ENCODE data around the gene SLC38A1.
"Not testable (repeated sequence)": the region's sequence is repeated elsewhere in the genome, so short reads cannot be mapped to it uniquely, and the experiment has no call there.

SLC38A1 gene

DNA sequence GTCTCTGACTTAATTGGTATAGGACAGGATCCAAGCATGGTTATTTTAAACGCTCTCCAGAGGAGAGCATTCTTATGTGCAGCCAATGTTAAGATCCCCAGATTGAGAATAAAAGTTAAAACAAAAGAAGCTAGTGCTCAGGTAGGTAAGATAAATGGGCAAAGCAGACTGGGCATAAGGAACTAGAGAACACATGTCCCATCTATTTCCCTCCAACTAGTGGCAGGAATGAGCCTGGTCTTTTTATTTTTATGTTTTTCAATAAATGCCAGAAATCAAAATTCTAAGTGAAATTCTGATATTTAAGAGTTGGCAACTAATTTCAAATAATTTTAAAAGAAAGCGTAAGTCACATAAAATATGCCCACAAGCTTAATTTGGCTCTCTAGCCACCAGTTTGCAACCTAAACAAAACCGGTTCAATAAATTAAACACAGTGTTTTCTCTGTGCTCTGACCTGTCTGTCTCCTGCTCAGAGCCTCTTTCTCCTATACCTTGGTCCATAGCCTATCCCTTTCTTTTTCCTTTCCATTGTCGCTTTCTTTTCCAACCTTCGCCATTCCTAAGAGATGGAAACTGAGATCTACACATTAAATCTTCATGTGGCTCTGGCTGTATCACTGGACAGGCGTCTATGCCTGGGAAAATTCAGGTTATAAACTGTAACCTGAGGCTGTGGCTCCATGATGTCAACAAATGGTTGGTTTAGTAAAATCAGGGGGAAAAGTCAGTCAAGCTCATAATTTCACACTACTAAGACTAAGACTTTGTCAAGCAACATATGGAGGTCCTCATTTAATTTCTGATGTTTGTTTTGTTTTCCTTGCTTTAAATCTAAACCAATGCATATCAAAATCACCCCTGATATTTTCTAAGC, 5.5 kb downstream of the SLC38A1 start:
- no peak for DNase-seq

DNA sequence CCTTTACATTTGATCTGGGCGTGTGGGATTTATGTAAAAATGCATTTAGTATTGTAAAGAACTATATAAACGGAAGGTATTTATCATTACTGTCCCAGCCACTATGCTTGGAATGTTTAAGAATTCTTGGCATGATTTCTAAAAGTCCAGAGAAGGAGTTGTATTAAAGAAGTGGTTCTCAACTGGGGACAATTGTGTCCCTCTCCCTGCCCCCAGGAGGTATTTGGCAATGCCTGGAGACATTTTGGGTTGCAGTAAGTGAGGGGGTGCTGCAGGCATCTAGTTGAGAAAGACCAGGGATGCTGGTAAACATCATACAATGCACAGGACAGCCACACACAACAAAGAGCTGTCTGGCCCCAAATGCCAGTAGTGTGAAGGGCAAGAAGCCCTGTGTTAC, 7.2 kb downstream of the SLC38A1 start:
- no peak for DNase-seq

DNA sequence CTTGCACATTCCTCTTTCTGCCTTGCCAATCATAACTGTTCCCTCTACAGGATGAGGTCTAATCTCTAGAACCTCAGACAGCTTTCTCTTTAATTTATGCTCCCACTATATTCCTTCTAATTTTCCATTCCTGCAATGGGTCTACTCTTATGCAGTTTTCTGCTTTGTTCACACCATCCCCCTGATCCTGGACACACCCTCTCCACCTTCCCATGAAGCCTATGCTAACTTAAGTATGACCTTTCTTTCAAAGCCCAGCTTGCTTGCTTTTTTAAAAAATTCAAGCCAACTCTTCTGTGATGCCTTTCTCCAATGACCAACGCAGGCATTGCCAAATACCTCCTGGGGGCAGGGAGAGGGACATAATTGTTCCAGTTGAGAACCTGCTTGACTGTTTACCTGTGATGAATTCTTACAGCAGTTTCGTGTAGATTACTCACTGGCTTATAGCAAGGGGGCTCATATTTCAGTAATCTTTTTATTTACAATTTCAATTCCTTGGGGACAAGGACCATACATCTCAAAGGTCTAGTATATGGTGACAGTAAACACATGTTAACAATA, 7.8 kb downstream of the SLC38A1 start:
- no peak for DNase-seq

DNA sequence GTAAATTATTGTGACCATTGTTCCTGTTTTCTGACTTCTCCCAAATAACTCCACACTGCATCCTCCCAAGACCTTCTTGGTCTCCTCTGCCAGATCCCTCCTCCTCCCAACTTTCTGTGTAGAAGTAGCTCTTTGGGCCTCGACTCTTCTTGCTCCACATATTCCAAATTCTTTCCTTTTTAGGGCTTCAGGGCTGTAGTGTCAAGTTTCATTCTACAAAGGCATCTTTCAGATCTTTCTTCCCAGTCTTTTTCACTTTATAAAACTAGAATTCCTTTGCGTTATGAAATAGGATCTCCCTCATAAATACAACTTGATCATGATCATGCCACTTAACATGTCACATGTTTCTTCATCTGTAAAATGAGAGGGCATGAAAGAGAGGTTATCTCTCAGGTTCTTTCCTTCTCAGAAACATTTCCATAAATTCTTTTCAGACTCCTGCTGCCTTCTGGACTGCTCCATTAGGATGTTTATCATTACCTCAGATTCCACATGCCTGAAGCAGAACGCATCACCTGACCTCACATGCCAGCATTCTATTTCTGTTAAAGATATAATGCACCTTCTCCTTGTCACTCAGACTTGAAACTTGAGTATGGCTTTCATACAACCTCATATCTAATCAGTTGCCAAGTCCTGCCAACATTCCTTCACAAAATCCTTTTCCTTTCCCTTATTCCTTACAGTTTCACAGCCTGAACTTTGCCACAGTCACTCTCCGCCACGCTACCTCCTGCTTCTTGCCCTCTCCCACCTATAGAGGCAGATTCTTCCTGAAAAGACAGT, 8.5 kb downstream of the SLC38A1 start:
- no peak for DNase-seq

DNA sequence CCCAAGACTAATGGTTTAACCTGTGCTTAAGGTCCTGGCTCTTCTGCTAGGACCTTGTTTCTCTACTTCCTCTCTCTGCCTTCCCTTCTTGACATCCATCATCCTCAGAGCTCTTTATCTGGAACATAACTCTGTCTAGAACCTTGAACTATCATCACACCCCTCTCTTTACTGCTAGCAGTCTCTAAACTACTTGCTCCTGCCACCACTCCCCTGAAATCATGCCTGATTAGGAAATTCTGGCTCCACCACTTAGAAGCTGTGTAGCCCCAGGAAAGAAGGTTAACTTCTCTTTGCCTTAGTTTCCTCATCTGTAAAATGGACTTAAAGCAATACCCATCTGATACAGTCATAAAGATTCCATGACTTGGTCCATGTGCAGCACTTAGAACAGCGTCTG, 9.1 kb downstream of the SLC38A1 start:
- no peak for DNase-seq

DNA sequence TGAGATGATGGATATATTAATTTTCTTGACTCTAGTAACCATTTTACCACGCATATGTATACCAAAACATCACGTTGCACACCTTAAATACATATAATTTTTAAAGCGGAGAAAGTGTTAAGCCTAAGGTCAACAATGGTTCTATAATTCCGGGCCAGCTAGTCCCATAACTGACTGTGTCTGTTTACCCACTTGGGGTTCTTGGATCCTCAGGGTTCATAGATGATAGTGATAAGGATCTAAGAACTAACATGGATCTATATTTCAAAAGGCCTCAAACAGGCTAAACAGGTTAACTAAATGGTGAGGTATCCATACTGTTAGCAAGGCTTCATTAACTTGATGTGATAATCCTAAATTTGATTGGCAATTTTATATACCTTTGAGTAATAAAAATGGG, 9.8 kb downstream of the SLC38A1 start:
- no peak for DNase-seq

DNA sequence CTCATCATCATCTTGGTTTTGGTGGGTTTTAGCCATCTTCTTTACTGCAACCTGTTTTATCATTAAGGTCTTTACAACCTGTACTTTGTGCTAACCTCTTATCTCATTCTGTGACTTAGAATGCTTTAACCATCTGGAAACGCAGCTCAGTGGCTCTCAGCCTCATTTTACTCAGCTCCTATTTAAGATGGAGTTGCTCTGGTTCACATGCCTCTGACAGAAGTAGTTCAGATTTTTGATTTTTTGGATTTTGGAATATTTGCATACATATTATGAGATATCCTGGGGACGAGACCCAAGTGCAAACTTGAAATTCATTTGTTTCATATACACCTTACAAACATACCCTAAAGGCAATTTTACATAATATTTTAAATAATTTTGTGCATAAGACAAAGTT, 10.7 kb downstream of the SLC38A1 start:
- DNase-seq: no peak

DNA sequence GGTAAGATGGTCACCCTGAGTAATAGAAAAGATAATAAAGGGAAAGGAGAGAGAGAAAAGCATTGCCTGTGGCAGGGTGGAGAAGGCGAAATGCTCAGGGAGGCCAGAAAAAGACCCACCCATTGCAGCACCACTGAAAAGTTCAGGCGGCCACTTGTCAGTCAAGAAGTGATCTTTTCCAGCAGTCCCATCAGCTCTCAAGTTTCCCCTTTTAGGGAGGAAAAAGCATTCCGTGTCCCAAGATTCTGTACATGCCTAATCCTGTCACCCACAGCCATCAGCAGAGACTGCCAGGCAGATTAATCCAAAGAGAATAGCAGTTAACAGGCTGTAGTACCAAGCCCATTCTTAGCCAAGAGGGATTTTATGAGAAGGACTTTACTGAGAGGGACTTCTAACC, 11.9 kb downstream of the SLC38A1 start:
- no peak for DNase-seq

DNA sequence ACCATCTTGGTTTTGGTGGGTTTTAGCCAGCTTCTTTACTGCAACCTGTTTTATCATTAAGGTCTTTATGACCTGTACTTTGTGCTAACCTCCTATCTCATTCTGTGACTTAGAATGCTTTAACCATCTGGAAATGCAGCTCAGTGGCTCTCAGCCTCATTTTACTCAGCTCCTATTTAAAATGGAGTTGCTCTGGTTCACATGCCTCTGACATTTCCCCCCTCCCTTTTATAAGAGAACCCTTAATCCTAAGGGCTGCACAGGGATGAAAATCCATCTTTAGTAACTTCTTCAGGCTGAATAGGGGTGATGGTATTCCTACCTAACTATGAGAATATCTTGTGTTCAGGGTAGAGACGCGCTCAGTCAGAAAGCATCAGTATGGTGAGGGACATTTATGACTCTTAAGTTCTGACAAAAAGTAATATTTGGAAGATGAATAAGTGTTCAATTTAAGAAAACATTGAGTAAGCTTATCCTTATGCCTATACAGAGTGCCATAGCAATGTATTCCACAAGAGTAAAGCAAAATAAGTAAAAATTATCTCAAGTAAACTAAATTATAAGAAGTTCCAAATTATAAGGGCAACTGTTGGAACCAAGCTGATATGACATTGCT, 15.2 kb downstream of the SLC38A1 start:
- no peak for DNase-seq

DNA sequence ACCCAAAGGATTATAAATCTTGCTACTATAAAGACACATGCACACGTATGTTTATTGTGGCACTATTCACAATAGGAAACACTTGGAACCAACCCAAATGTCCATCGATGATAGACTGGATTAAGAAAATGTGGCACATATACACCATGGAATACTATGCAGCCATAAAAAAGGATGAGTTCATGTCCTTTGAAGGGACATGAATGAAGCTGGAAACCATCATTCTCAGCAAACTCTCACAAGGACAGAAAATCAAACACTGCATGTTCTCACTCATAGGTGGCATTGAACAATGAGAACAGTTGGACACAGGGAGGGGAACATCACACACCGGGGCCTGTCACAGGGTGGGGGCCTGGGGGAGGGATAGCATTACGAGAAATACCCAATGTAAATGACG, 16.8 kb downstream of the SLC38A1 start:
- not testable (repeated sequence) for DNase-seq

DNA sequence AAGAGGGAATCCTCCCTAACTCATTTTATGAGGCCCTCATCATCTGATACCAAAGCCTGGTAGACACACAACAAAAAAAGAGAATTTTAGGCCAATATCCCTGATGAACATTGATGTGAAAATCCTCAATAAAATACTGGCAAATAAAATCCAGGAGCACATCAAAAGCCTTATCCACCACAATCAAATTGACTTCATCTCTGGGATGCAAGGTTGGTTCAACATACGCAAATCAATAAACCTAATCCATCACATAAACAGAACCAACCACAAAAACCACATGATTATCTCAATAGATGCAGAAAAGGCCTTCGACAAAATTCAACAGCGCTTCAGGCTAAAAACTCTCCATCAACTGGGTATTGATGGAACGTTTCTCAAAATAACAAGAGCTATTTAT, 18.9 kb downstream of the SLC38A1 start:
- DNase-seq: not testable (repeated sequence)

DNA sequence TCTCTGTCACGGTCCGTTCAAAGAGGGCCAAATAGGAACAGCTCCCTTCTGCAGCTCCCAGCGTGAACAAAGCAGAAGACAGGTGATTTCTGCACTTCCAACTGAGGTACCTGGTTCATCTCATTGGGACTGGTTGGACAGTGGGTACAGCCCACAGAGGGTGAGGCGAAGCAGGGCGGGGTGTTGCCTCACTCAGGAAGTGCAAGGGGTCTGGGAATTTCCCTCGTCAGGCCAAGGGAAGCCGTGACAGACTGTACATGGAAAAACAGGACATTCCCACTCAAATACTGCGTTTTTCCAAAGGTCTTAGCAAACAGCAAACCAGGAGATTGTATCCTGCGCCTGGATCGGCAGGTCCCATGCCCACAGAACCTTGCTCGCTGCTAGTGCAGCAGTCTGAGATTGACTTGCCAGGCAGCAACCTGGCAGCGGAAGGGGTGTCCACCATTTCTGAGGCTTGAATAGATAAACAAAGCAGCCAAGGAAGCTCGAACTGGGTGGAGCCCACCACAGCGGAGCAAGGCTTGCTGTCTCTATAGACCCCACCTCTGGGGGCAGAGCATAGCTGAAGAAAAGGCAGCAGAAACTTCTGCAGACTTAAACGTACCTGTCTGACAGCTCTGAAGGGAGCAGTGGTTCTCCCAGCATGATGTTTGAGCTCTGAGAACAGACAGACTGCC, 22.7 kb downstream of the SLC38A1 start:
- no peak for DNase-seq

DNA sequence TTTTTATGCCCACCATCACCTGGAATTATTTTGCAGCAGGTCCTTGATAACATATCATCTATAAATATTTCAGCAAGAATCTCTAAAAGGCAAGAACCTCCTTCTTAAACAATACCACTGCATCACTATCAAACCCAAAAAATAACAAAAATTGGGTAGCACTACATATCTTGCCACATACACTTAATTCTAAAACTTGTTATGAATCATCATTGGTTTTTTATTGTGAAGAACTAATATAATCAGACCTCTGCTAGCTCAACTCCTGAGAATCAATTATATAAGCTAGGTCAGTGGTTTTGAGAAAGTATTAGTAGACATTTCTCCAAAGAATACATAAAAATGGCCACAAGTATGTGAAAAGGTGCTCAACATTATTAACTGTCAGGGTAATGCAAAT, 23.8 kb downstream of the SLC38A1 start:
- no peak for DNase-seq

DNA sequence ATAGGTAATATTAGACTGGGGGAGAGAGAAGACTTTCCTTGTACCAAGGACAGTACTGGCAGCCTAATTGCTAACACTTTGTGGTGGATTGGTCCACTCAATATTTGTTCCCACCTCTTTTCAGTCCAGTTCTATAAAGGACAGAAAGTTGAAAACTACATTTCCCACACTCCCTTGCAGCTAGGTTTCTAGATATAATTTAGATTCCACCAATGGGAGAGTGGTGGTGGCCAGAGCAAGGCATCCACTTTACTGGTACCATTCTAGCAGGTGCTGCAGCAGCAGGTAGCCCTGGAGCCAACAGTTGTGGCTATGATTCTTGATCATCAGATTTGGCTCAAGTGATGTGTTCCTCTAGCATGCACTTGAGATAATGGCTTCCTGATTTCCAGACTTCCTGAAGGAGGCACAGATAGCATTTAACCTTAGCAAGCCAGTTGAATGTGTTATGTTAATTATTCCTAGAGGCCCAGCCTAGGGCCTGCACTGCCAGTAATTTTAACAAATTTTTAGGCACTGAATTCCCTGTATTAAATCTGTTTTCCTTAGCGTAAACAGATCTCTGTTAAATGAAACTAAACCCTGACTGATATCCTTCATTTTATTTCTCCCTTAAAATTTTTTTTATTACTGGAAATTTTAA, 24.4 kb downstream of the SLC38A1 start:
- DNase-seq: no peak

DNA sequence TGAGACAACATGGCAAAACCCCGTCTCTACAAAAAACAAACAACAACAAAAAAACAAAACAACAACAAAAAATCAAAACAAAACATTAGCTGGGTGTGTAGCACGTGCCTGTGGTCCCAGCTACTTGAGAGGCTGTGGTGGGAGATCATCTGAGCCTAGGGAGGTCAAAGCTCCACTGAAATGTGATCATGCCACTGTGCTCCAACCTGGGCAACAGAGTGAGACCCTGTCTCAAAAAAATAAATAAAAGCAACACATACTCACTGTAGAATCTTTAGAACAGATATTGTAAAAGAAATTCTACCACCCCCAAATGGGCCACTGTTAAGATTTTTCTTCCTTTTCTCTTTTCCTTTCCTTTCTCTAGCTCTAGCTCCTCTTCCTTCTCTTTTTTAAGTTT, 26.3 kb downstream of the SLC38A1 start:
- DNase-seq: no peak

DNA sequence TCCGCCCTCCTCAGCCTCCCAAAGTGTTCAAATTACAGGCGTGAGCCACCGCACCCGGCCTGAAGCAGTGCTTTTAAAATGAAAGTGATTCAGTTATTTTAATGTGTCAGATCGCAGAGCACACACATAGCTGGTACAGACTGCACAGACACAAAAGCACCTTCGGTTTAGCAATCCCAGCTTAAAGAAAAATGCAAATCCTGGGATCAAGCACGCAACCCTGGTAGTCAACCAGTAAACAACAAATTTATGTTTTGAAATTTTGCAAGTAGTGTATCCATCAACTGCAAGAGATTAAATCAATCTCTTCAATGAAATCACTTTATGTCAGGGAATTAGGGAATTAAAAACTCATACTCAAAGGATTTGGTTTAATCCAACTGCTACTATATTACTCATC, 28.4 kb downstream of the SLC38A1 start:
- DNase-seq: no peak

DNA sequence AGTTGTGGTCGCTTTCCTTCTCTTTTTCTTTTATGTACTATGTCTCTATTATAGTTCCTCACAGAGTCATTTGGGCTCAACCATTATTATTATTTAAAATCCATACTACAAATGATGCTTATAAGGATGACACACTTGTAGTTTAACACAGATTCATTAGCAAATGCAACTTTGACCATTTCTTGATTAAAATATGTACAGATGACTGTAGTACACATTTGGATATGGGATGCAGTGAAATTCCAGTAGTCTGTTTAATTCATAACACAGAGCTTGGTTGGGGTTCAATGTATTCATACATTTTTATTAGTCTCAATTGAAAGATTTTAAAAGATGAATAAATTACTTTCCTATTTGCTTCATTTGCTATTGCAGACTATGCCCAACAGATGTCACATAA, 30.0 kb downstream of the SLC38A1 start:
- DNase-seq: no peak

DNA sequence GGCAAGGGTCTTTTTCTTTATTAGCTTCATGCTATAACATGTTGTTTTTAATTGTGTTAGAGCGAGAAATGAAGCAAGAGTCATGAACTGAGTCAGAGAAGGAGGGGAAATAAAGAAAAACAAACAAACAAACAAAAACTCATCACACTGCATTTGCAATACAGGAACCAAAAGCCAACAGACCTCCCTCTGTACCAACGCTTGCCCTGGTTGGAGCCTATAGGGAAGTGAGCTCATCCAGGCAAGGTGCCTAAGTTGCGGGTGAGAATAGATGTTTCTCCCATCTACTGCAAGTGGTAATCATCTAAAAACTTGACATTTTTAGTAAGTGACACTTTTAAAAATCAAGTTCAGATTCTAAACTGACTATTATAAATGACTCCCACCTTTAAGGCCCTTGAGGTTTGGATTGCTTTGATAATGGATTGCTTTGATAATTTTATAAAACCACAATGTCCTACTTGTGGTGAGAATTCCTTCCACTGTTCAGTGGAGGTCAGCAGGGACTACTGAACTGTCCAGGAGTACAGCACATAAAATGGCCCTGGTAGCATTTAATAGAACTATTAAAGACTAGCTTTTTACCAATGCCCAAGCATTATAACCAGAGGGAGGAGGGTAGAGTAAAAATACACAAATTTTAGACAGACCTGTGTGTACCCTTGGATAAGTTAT, 31.3 kb downstream of the SLC38A1 start:
- no peak for DNase-seq

DNA sequence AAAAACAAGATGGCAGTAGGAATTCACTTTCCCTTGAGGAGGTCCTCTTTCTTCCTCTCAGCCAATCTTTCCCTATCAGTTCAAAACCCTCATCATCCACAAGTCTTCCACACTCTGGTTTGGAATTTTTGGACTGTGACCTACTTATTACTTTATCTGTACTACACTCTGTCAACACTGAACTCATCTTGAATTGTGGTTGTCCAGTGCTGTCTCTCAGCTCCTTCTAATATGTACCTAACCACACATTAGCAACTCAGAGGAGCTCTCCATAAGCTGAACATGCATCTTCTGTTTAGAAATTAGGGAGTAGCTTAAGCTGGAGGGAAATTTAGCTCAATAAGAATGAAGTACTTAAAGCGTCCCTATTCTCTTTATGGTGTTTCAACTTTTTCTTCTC, 34.8 kb downstream of the SLC38A1 start:
- DNase-seq: no peak

DNA sequence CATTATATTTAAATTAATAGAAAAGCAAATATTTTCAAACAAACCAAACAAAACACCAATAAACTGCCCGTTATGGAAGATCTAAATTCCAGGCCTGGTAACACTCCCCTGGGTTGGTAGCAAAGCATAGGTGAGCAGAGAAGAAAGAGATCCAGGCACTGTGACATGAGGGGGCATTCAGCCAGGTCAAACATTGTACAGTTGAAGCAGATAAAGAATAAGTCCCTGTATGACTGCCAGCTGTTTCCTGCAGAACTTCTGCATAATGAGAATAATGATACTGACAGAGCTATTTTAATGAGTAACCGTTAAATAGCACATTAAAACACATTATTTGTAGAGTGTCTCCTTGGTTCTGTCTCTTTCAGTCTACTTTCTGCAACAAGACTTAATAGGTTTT, 35.4 kb downstream of the SLC38A1 start:
- DNase-seq: no peak

DNA sequence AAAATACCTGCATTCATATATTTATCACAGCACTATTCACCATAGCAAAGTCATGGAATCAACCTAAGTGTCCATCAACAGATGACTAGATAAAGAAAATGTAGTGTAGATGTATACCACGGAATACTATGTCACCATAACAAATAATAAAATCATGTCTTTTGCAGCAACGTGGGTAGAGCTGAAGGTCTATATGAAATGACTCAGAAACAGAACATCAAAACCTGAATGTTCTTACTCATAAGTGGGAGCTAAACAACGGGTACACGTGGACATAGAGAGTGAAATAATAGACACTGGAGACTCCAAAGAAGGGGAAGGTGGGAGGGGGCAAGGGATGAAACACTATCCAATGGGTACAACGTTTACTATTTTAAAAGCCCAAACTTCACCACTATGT, 37.9 kb downstream of the SLC38A1 start:
- DNase-seq: no peak

DNA sequence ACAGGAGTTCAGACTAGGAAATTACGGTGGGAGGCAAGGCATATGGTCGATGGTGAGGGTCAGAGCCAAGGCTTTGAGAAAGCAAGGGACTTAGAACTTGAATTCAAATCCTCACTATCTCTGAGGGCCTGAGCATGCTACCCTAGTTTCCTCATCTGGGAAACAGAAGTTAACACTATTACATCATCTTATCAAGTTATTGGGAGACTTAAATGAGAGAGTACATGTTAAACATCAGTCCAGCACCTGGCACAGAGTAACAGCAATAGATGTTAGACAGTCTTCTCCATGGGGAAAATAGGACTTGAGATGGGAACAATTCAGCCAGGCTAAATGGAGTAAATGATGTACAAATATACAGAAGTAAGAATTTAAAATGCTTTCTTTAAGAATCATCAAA, 38.5 kb downstream of the SLC38A1 start:
- no peak for DNase-seq

All from stimulated activated CD4-positive, alpha-beta T cell treated with anti-CD3 and anti-CD28 coated beads, Interleukin-2, amount 100 ng/mL, for 24 hours (primary cell).